ENCODE results near the gene CDH4.

- no peak for TF ChIP-seq POLR2A (IDR thresholded peaks at IDR 0.05)
- no peak for TF ChIP-seq CTCF (IDR thresholded peaks at IDR 0.05)
- no peak for TF ChIP-seq EP300 (IDR thresholded peaks at IDR 0.05)
Observed at GRCh38 chr20:61812121-61812844, 560.2 kb downstream of the CDH4 start.

Data from sigmoid colon (tissue), 4 donors.